Measurements from ENCODE around the gene WIZ. TPM values are rescaled to one million over a fixed set of nuclear protein-coding genes. Genes with fewer than 3 reads are reported as not detected.
A peak's percentile ranks its signal among the peaks of the same experiment; 100 is the strongest.

The WIZ gene
- total and polyA plus RNA-seq, 9 of the 15 experiments (the other 6 are each of a cell fraction or from before 2014, with no cell fraction given), result 0.06 to 37.5 (median 4.8) TPM

DNA sequence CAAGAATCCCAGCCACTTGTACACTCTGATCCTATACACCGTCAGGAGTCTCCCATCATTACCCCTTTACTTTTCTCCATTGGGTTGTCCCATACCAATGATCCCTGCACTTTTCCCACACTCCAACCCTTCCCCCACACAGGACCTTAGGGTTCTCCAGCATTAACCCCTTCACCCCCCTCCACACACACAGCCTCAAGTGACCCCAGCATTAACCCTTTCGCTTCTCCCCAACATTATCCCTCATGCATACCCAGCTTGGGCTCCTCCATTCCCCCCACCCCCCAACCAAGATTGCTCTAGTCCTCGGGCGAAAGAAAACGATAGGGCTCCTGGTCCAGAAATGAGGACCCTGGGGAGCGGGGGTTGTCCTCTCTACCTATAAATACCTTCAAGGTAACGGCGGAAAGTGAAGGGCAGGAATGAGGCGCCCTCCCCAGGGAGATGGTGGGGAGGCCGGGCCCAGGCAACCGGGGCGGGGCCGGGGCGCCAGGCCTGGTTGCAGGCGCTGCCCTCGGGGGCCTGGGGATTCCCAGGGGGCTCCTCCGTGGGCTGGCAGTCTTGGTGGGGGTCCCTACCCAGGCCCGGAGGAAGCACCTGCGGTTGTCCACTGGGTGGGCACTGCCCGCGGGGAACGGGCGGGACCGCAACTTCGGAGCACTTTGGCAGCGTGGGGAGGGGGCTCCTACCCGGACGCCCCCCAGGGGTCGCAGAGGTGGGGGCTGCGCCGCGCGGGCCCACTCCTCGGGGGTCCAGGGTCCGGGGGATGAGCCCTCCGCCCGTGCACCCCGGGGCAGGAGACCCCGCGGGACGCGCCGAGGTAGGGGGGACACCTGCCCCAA, 757 bp downstream of the WIZ start (continued):
- TF ChIP-seq, protein P1, sequence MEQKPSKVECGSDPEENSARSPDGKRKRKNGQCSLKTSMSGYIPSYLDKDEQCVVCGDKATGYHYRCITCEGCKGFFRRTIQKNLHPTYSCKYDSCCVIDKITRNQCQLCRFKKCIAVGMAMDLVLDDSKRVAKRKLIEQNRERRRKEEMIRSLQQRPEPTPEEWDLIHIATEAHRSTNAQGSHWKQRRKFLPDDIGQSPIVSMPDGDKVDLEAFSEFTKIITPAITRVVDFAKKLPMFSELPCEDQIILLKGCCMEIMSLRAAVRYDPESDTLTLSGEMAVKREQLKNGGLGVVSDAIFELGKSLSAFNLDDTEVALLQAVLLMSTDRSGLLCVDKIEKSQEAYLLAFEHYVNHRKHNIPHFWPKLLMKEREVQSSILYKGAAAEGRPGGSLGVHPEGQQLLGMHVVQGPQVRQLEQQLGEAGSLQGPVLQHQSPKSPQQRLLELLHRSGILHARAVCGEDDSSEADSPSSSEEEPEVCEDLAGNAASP (IDR thresholded peaks at IDR 0.05), result 0 out of 2 replicates have a peak, but pooled peaks have one; percentile 49
- TF ChIP-seq, protein P2, sequence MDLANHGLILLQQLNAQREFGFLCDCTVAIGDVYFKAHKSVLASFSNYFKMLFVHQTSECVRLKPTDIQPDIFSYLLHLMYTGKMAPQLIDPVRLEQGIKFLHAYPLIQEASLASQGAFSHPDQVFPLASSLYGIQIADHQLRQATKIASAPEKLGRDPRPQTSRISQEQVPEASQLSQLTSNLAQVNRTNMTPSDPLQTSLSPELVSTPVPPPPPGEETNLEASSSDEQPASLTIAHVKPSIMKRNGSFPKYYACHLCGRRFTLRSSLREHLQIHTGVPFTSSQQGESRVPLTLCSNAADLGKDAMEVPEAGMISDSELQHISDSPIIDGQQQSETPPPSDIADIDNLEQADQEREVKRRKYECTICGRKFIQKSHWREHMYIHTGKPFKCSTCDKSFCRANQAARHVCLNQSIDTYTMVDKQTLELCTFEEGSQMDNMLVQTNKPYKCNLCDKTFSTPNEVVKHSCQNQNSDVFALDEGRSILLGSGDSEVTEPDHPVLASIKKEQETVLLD (IDR thresholded peaks at IDR 0.05), result peak; percentile 36; the same call in 1 of the 2 replicates
- TF ChIP-seq PRDM10 (IDR thresholded peaks at IDR 0.05; ENCODE audit: partially characterized antibody), result peak; percentile 84
- no peak for TF ChIP-seq SRSF1 (IDR thresholded peaks at IDR 0.05; ENCODE audit: low read depth, low read length)
- peak; percentile 44 for TF ChIP-seq HMGN3 (IDR thresholded peaks at IDR 0.05; ENCODE audit: borderline replicate concordance, extremely low read depth, insufficient read length, low read depth, low read length)
- 0 out of 4 replicates have a peak, but pooled peaks of 1 of the 2 experiments have one; percentile 17 for TF ChIP-seq HDAC1 (IDR thresholded peaks at IDR 0.05)

All from K562 (cell line).